ENCODE measurements around the gene ATG4A. TPM values are rescaled to one million over a fixed set of nuclear protein-coding genes. Genes with fewer than 3 reads are reported as not detected.

ATG4A gene
- total RNA-seq, 1 experiment from 2014 or later: 3.5 TPM

DNA sequence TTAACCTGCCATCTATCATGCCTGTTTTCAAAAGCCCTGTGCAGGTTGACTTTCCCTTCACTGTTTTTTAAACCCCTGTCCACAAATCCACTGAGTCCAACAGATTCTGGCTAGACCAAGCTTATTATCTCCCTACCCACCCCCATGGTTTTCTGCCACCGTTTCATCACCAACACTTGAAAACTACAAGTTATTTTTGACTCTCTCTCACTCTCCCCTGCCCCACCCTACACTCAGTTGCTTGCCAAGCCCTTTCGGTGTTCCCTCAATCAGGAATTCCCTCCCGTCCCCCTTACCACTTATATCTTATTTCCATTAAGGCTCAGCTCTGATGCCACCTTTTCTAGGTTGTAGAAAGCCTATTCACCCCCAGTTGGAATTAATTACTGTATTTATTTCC lies 29.7 kb downstream of the ATG4A start (continued):
- no peak for TF ChIP-seq GRHL2 (CRISPR knock-in tag; IDR thresholded peaks at IDR 0.05; ENCODE audit: insufficient replicate concordance, severe bottlenecking)
- TF ChIP-seq NR3C1 (CRISPR knock-in tag; conservative IDR thresholded peaks at IDR 0.05; ENCODE audit: low read depth): no peak
- TF ChIP-seq NFYB (CRISPR knock-in tag; conservative IDR thresholded peaks at IDR 0.05; ENCODE audit: low read depth): no peak
- TF ChIP-seq, protein P1, sequence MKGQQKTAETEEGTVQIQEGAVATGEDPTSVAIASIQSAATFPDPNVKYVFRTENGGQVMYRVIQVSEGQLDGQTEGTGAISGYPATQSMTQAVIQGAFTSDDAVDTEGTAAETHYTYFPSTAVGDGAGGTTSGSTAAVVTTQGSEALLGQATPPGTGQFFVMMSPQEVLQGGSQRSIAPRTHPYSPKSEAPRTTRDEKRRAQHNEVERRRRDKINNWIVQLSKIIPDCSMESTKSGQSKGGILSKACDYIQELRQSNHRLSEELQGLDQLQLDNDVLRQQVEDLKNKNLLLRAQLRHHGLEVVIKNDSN (CRISPR knock-in tag; IDR thresholded peaks at IDR 0.05): no peak
- TF ChIP-seq CREM (CRISPR knock-in tag; IDR thresholded peaks at IDR 0.05): no peak
- no peak for TF ChIP-seq E2F5 (CRISPR knock-in tag; IDR thresholded peaks at IDR 0.05)

GRCh38 chrX:108122748-108123147 lies 31.2 kb downstream of the ATG4A start:
- ChIA-PET POLR2A (no interaction called here), CTCF (interaction anchor here (2.8 kb wide), 1 partner anchor 17 kb away, joined by 7 read pairs; no protein-coding TSS in a partner anchor)
- Mint-ChIP-seq H3K36me3 (no peaks in the 10 kb centered on the region), H3K27ac (no peak overlapping the region), H3K4me1 (peaks cover 30% of the 10 kb centered on the region), H3K27me3 (ENCODE audit: low read depth) (no peaks in the 10 kb centered on the region), H3K9me3 (no peaks in the 10 kb centered on the region), H3K4me3 (no peak overlapping the region)
- ATAC-seq (no peak), DNase-seq (ENCODE audit: low spot score) (no peak)
- TF ChIP-seq, protein P2, sequence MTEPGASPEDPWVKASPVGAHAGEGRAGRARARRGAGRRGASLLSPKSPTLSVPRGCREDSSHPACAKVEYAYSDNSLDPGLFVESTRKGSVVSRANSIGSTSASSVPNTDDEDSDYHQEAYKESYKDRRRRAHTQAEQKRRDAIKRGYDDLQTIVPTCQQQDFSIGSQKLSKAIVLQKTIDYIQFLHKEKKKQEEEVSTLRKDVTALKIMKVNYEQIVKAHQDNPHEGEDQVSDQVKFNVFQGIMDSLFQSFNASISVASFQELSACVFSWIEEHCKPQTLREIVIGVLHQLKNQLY (CRISPR knock-in tag; IDR thresholded peaks at IDR 0.05): no peak
- TF ChIP-seq ATF2 (CRISPR knock-in tag; IDR thresholded peaks at IDR 0.05; ENCODE audit: borderline replicate concordance, low read depth) (no peak), E2F5 (CRISPR knock-in tag; IDR thresholded peaks at IDR 0.05) (no peak), EMX1 (CRISPR knock-in tag; IDR thresholded peaks at IDR 0.05) (no peak), TEAD1 (CRISPR knock-in tag; IDR thresholded peaks at IDR 0.05) (no peak), NFATC4 (CRISPR knock-in tag; IDR thresholded peaks at IDR 0.05) (no peak), ZNF138 (CRISPR knock-in tag; conservative IDR thresholded peaks at IDR 0.05) (no peak), GABPB1 (CRISPR knock-in tag; IDR thresholded peaks at IDR 0.05) (no peak), ZBTB21 (CRISPR knock-in tag; IDR thresholded peaks at IDR 0.05; ENCODE audit: borderline replicate concordance) (no peak), AR (CRISPR knock-in tag; IDR thresholded peaks at IDR 0.05) (no peak), MYBL2 (CRISPR knock-in tag; IDR thresholded peaks at IDR 0.05) (no peak), SP1 (CRISPR knock-in tag; conservative IDR thresholded peaks at IDR 0.05) (no peak), ATF1 (CRISPR knock-in tag; IDR thresholded peaks at IDR 0.05) (no peak)
- TF ChIP-seq, protein P3, sequence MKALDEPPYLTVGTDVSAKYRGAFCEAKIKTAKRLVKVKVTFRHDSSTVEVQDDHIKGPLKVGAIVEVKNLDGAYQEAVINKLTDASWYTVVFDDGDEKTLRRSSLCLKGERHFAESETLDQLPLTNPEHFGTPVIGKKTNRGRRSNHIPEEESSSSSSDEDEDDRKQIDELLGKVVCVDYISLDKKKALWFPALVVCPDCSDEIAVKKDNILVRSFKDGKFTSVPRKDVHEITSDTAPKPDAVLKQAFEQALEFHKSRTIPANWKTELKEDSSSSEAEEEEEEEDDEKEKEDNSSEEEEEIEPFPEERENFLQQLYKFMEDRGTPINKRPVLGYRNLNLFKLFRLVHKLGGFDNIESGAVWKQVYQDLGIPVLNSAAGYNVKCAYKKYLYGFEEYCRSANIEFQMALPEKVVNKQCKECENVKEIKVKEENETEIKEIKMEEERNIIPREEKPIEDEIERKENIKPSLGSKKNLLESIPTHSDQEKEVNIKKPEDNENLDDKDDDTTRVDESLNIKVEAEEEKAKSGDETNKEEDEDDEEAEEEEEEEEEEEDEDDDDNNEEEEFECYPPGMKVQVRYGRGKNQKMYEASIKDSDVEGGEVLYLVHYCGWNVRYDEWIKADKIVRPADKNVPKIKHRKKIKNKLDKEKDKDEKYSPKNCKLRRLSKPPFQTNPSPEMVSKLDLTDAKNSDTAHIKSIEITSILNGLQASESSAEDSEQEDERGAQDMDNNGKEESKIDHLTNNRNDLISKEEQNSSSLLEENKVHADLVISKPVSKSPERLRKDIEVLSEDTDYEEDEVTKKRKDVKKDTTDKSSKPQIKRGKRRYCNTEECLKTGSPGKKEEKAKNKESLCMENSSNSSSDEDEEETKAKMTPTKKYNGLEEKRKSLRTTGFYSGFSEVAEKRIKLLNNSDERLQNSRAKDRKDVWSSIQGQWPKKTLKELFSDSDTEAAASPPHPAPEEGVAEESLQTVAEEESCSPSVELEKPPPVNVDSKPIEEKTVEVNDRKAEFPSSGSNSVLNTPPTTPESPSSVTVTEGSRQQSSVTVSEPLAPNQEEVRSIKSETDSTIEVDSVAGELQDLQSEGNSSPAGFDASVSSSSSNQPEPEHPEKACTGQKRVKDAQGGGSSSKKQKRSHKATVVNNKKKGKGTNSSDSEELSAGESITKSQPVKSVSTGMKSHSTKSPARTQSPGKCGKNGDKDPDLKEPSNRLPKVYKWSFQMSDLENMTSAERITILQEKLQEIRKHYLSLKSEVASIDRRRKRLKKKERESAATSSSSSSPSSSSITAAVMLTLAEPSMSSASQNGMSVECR (CRISPR knock-in tag; IDR thresholded peaks at IDR 0.05; ENCODE audit: borderline replicate concordance): no peak
- TF ChIP-seq, protein P1 (CRISPR knock-in tag; IDR thresholded peaks at IDR 0.05): no peak

Measured in WTC11 (cell line).